Keratinocyte (primary cell): Measurements from ENCODE around the gene ETV3L.

Experiments used
- CTCF ChIP-seq, 3 experiments: IDR thresholded peaks in 1 of 3; conservative IDR thresholded peaks in 1 of 3; optimal IDR thresholded peaks in 1 of 3; 2 replicates in 2 of 3; 3 replicates in 1 of 3; pipeline versions ENCODE3 to v1.5.1; 2011; ENCODE audit warnings: low read length in 3 of 3, mild to moderate bottlenecking in 3 of 3, moderate library complexity in 2 of 3, control low read depth in 1 of 3, inconsistent platforms in 1 of 3; ENCODE audit not compliant: insufficient read depth in 2 of 3; ENCODE audit errors: extremely low read depth in 1 of 3
- EZH2 ChIP-seq: IDR thresholded peaks from one replicate; pipeline ENCODE4 v1.6.1; 2012; ENCODE audit warnings: inconsistent platforms, mild to moderate bottlenecking, low read length, moderate library complexity

GRCh38 chr1:157114183-157115121, 14.8 kb upstream of the ETV3L start:
- TF ChIP-seq CTCF (optimal IDR thresholded peaks at IDR 0.05 in 1 of 3, IDR thresholded peaks at IDR 0.05 in 1 of 3, conservative IDR thresholded peaks at IDR 0.05 in 1 of 3; ENCODE audit: extremely low read depth in 1 of 3, insufficient read depth in 2 of 3, low read length in 3 of 3) (no peak), EZH2 (no peak)
